Natural killer cell treated with Interleukin-12 subunit alpha and Interleukin-12 subunit beta and Interleukin-15 and Interleukin-18, amount 100 ng/mL, for 72 hours (primary cell): ENCODE measurements around the gene MAP3K14. TPM values are rescaled to one million over a fixed set of nuclear protein-coding genes. Genes with fewer than 3 reads are reported as not detected.

Experiments
- ATAC-seq, 2 donors: fragments of 150-1000 bp; cut with Tn5 transposase in 1 of 2; sonication (Bioruptor Pico), chemical (Tn5 transposase) in 1 of 2; 2 replicates each; pipeline ENCODE4 v1.10.0; 2021
- DNase-seq: peaks from one replicate; pipeline ENCODE4 v3.0.0; 2022; ENCODE audit warnings: low spot score
- H3K27ac Mint-ChIP-seq, 2 donors: 1 replicate in 1 of 2; 2 replicates in 1 of 2; pipeline ENCODE4 v1.8.0; 2022; ENCODE audit warnings: mixed read lengths in 2 of 2, mild to moderate bottlenecking in 1 of 2, moderate library complexity in 1 of 2
- H3K27me3 Mint-ChIP-seq, 2 donors: 1 replicate in 1 of 2; 2 replicates in 1 of 2; pipeline ENCODE4 v1.8.0; 2022; ENCODE audit warnings: mixed read lengths in 2 of 2
- H3K36me3 Mint-ChIP-seq: one replicate; pipeline ENCODE4 v1.8.0; 2022; ENCODE audit warnings: mixed read lengths
- H3K4me1 Mint-ChIP-seq, 2 donors: 1 replicate in 1 of 2; 2 replicates in 1 of 2; pipeline ENCODE4 v1.8.0; 2022; ENCODE audit warnings: low read depth in 2 of 2, mixed read lengths in 2 of 2, mild to moderate bottlenecking in 1 of 2
- H3K4me3 Mint-ChIP-seq: one replicate; pipeline ENCODE4 v1.8.0; 2022; ENCODE audit warnings: mixed read lengths
- H3K9me3 Mint-ChIP-seq: 2 replicates; pipeline ENCODE4 v1.8.0; 2022; ENCODE audit warnings: mixed read lengths
- total RNA-seq, 2 donors: library from RNA; stranded (reverse); gene quantifications; one replicate each; pipeline ENCODE4 v1.2.3, GENCODE V29; 2022

MAP3K14 gene
- total RNA-seq, 2 donors from 2014 or later = 65.9 to 75.4 TPM

DNA sequence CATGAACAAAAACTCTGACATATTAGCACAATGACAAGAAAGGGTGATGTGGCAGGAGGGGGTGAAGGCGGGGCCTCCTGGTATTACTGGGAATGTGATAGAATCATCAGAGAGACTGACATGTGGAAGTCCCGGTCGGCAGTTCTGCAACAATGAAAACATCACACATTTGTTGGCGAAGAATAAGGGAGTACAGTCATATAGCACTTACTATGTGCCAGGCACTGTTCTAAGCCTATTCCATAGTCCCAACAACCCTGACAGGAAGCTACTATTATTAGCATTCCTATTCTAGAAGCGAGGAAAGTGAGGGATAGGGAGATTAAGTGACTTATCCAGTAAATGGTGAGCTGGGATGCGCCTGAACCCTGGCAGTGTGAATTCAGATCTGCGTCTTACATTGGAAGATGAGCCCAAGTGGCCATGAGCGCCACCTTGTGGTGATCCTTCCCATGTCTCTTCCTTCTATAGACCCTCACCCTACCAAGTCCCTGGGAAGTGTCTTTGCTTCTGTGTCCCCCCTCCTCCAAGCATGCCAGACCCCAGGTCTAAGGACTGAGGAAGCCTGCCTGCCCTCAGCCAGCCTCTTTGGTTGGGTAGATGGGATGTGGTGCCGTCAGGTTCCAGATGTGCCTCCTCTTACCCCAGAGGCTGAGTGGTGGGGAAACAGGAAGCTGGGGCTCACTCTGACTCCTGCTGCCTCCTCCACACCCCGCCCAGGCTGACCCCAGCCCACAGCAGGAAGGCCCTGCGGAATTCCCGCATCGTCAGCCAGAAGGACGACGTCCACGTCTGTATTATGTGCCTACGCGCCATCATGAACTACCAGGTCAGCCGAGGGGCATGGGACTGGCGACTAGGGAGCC is 81.2 kb downstream of the MAP3K14 start:
- peak overlapping the region; percentile 83 to 87 for H3K27ac Mint-ChIP-seq
- DNase-seq = peak; percentile 74
- peak overlapping the region; percentile 51 for H3K4me3 Mint-ChIP-seq
- no peaks in the 10 kb centered on the region for H3K9me3 Mint-ChIP-seq
- H3K27me3 Mint-ChIP-seq = no peaks in the 10 kb centered on the region
- H3K36me3 Mint-ChIP-seq = peaks cover 24% of the 10 kb centered on the region
- peaks cover 52 to 59% of the 10 kb centered on the region in 2 donors for H3K4me1 Mint-ChIP-seq
- ATAC-seq = peak; percentile 63 to 66

GRCh38 chr17:45234641-45235415 is 82.0 kb downstream of the MAP3K14 start:
- H3K9me3 Mint-ChIP-seq = no peaks in the 10 kb centered on the region
- peak overlapping the region; percentile 51 for H3K4me3 Mint-ChIP-seq
- no peak for ATAC-seq
- peaks cover 21% of the 10 kb centered on the region for H3K36me3 Mint-ChIP-seq
- H3K4me1 Mint-ChIP-seq = peaks cover 61 to 63% of the 10 kb centered on the region in 2 donors
- peak overlapping the region; percentile 83 to 87 for H3K27ac Mint-ChIP-seq
- no peaks in the 10 kb centered on the region for H3K27me3 Mint-ChIP-seq
- peak; percentile 58 for DNase-seq

DNA sequence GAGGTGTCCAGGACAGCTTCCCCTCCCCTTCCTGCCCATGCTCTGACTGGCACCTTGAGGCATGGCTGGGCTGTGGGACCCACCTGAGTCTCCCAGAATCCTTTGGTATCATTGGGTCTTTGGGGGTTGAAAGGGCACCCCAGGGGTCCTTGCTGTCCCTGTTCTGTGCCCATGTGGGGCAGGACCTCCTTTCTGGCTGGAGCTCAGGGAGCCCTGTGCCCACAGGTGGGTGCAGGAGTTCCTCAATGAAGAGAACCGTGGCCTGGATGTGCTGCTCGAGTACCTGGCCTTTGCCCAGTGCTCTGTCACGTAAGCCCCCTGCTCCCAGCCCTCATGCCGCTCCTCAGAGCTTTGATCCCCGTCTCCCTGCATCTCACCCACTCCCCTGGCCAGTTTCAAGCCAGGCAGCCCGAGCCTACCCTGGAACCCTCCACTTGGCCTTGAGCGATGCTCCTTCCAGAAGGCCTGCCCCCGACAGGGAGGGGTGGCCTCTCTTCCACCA is 83.3 kb downstream of the MAP3K14 start:
- Mint-ChIP-seq H3K4me1 (peaks cover 65 to 67% of the 10 kb centered on the region in 2 donors), H3K9me3 (no peaks in the 10 kb centered on the region), H3K36me3 (peaks cover 19% of the 10 kb centered on the region), H3K27ac (peak overlapping the region; percentile 83 to 100), H3K4me3 (no peak overlapping the region), H3K27me3 (no peaks in the 10 kb centered on the region)
- ATAC-seq = no peak
- no peak for DNase-seq

DNA sequence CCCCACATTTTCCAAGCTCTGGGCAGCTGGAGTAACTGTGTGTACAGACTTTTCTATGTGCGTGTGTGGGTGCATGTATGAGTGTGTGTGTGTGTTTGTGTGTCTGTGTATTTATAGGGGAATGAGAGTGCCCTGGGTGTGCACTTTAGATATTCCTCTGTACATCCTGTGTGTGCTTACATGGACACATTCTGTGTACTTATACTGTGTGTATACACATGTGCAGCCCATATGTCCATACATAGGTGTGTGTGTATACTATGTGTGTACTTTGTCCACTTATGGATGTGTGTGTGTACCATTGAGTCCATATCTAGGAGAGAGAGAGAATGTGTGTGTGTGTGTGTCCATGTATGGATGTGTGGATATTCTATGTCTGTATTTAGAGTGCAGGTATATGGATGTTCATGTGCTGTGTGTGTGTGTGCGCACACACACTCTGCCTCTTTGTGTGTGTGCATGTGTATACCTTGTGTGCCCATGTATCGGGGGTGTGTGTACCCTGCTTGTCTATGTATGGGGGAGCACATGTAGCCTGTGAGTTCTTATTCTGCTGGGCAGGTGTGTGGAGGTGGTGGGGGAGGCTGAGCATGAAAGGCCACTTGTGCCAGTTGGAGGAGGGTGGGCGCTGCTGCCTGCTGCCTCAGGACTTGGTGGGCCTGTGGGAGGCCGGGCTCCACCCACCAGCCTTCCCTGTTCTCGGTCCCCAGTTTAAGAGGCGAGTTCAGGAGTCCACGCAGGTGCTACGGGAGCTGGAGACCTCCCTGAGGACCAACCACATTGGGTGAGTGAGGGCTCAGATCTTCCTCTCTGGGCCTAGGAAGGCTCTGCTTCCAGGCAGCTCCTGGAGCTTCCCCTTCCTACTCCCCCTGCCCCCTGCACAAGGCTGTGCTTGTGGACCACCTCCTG is 84.1 kb downstream of the MAP3K14 start:
- Mint-ChIP-seq H3K27ac (peak overlapping the region; percentile 100), H3K4me1 (peaks cover 65 to 68% of the 10 kb centered on the region in 2 donors), H3K27me3 (no peaks in the 10 kb centered on the region), H3K4me3 (peak overlapping the region; percentile 25), H3K36me3 (peaks cover 13% of the 10 kb centered on the region), H3K9me3 (no peaks in the 10 kb centered on the region)
- ATAC-seq (no peak), DNase-seq (no peak)

DNA sequence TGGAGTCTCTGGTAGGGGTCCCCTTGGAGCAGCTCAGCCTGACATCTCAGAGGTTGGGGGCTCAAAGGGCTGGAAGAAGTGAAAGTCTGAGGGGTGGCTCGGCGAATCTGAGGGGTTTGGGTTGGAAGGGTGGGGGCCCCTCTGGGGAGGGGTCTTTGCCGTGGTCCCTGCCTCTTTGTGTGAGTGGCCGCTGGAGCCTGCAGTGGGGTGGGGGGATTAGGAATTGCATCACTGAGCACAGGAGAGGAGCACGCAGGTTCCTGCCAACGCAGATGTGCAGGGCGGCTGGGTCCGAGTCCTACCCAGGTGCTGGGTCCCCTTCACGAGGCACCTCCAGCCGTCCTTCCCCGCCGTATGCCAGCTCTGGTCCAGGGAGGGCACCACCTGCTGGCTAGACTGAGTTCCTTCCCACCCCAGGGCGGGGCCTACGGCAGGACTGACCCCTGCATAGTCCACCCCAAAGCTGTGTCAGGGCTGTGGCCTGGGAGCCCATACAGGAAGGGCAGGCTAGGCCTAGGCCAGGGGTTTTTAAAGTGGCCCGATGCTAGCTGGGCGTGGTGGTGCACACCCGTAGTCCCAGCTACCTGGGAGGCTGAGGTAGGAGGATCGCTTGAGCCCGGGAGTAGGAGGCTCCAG is 85.2 kb downstream of the MAP3K14 start:
- H3K4me3 Mint-ChIP-seq = peak overlapping the region; percentile 0
- H3K4me1 Mint-ChIP-seq = peaks cover 68 to 70% of the 10 kb centered on the region in 2 donors
- H3K27me3 Mint-ChIP-seq = no peaks in the 10 kb centered on the region
- ATAC-seq (no peak), DNase-seq (peak; percentile 64)
- peak overlapping the region; percentile 100 for H3K27ac Mint-ChIP-seq
- H3K9me3 Mint-ChIP-seq = no peaks in the 10 kb centered on the region
- peaks cover 10% of the 10 kb centered on the region for H3K36me3 Mint-ChIP-seq

DNA sequence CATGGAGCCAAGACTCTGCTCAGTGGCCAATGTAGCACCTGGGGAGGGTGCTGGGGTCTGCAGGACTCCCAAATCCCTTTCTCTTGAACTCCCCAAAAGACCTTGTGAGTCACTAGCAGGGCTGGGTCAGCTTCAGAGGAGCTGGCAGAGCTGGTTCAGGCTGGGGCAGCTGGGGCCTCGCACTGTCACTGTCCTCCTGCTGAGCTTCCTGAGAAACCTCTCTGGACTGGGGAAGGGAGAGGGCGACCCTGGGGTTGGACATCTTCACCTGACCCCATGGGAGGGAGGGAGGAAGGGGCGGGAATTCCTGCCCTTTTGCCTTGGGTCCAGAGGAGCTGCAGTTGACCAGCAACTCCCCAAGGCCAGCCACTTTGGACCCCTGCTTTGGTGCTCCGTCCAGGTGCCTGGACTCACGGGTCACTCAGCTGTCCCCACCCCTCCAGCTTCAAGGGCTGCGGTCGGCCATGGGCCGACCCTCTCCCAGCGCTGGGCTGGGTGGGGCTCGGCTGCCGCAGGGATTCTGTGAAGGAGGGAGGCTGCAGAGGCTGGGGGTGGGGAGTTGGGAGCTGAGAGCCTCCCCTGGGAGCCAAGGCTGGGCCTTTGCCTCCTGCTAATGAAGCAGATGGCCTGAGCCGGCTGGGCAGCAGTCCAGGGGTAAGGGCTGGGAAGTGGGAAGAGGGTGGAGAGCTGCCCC is 85.9 kb downstream of the MAP3K14 start:
- Mint-ChIP-seq H3K9me3 (no peaks in the 10 kb centered on the region), H3K4me3 (peak overlapping the region; percentile 90), H3K27ac (peak overlapping the region; percentile 100), H3K36me3 (peaks cover 10% of the 10 kb centered on the region), H3K4me1 (peaks cover 73 to 76% of the 10 kb centered on the region in 2 donors), H3K27me3 (no peaks in the 10 kb centered on the region)
- DNase-seq = peak; percentile 54
- no peak for ATAC-seq

- H3K36me3 Mint-ChIP-seq = peaks cover 10% of the 10 kb centered on the region
- H3K4me3 Mint-ChIP-seq = peak overlapping the region; percentile 90
- no peaks in the 10 kb centered on the region for H3K9me3 Mint-ChIP-seq
- H3K4me1 Mint-ChIP-seq = peaks cover 72 to 76% of the 10 kb centered on the region in 2 donors
- H3K27me3 Mint-ChIP-seq = no peaks in the 10 kb centered on the region
- DNase-seq = no peak
- ATAC-seq = no peak
- peak overlapping the region; percentile 100 for H3K27ac Mint-ChIP-seq
Observed at GRCh38 chr17:45230410-45230786, 86.4 kb downstream of the MAP3K14 start.

DNA sequence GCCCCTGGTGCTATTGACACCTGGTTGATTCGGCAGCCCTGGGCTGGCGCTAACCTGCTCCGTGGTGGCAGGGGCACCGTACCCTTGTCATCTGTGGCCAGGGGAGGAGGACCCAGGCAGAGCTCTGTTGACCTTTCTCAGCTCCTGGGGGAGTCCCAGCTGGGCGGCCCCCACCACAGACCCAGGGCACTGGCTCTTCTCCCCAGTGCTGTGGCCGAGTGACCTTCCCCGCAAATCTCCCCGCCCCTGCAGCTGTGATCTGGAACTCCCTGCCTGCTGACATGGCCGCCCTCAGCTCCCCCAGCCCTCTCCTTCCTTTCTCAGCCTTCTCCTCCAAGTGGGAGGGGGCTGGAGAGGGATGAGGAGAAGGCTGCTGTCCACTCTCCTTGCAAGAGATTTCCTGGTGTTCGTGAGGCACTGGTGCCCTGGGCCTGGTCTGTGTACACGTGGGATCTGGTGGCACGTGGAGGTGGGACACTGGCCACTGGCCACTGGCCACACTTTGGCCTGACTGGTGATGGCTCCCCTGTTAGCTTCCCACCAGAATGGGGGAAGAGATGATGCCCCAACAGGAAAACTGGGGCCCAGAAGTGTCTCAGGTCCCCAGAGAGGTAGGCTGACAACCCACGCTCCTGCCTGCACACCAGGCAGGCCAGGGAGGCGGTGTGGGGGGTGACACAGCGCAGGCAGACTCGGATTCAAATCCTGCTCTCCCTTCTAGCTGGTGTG is 87.0 kb downstream of the MAP3K14 start:
- Mint-ChIP-seq H3K4me1 (peaks cover 72 to 76% of the 10 kb centered on the region in 2 donors), H3K4me3 (peak overlapping the region; percentile 90), H3K36me3 (peaks cover 5% of the 10 kb centered on the region), H3K27ac (peak overlapping the region; percentile 100), H3K9me3 (no peaks in the 10 kb centered on the region), H3K27me3 (no peaks in the 10 kb centered on the region)
- DNase-seq (peak; percentile 89), ATAC-seq (peak; percentile 24 to 67)

GRCh38 chr17:45228763-45229539 is 87.9 kb downstream of the MAP3K14 start:
- ATAC-seq (peak; percentile 70 to 81), DNase-seq (peak; percentile 97)
- H3K4me1 Mint-ChIP-seq = peaks cover 76 to 80% of the 10 kb centered on the region in 2 donors
- peak overlapping the region; percentile 90 for H3K4me3 Mint-ChIP-seq
- H3K27me3 Mint-ChIP-seq = no peaks in the 10 kb centered on the region
- H3K27ac Mint-ChIP-seq = peak overlapping the region; percentile 100
- peaks cover 5% of the 10 kb centered on the region for H3K36me3 Mint-ChIP-seq
- H3K9me3 Mint-ChIP-seq = no peaks in the 10 kb centered on the region

DNA sequence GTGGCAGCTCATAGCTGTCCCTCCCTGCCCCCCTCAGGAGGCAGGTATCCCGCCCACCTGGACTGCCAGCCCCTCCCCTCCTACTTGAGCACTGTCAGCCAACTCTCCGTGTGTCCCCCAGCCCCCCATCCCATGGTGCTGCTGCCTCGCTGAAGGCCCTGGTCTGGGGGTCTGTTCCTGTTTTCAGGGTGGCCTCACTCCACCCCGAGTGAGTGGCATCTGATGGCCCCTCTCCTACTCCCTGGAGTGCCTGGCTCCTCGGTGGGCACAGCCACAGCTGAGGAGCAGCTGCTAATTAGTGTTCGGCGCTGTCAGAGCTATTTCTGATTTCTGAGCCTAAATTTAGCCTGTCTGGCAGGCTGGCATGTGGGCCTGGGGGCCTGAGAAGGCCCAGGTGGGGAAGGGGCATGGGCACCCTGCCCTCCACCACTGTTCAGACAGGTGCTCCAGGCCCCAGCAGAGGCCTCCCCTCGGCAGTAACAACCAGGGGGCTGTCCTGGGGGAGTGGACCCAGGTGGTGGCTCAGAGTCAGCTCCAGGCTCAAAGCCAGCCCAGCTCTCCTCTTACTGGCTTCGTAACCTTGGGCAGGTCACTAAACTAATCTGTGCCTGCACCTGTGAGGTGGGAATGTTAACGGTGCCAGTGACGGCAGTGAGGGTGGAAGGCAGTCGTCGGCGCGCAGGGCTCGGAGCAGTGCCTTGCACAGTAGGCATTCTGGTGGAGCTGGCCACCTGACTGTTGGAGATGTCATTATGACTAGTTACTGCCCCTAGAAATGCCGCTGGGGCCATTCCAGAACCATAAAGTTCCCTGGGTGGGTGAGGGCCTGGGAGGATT is 88.7 kb downstream of the MAP3K14 start:
- ATAC-seq (no peak), DNase-seq (peak; percentile 60)
- Mint-ChIP-seq H3K4me3 (peak overlapping the region; percentile 90), H3K27me3 (no peaks in the 10 kb centered on the region), H3K27ac (peak overlapping the region; percentile 100), H3K36me3 (peaks cover 5% of the 10 kb centered on the region), H3K4me1 (peaks cover 77 to 81% of the 10 kb centered on the region in 2 donors), H3K9me3 (no peaks in the 10 kb centered on the region)
